GM18520 (cell line): Measurements from ENCODE around the gene SLC25A5.
"Not testable (repeated sequence)": the region's sequence is repeated elsewhere in the genome, so short reads cannot be mapped to it uniquely, and the experiment has no call there.

ENCODE experiments used
- ATAC-seq: cut with Tn5 transposase; IDR thresholded peaks from one replicate; pipeline ENCODE4 v1.9.1; 2021; ENCODE audit not compliant: unreplicated experiment

Gene SLC25A5

GRCh38 chrX:119467842-119468550 is at the start of gene SLC25A5:
TSS of gene SLC25A5 (plus strand) at chrX:119468444. CDS start at chrX:119468516, 72 bp downstream.
- ATAC-seq = peak; percentile 72

- ATAC-seq = no peak
These were observed 49.1 kb upstream of the SLC25A5 start for GRCh38 chrX:119419146-119419545.

- no peak for ATAC-seq
These were observed 48.3 kb upstream of the SLC25A5 start for GRCh38 chrX:119419898-119420297.

- ATAC-seq = no peak
These were observed 47.1 kb upstream of the SLC25A5 start for GRCh38 chrX:119421016-119421705.

- ATAC-seq = no peak
These were observed 44.6 kb upstream of the SLC25A5 start for GRCh38 chrX:119423631-119424030.

- no peak for ATAC-seq
These were observed 43.2 kb upstream of the SLC25A5 start for GRCh38 chrX:119424999-119425398.

GRCh38 chrX:119427024-119427794 is 41.0 kb upstream of the SLC25A5 start:
- ATAC-seq = no peak

GRCh38 chrX:119427795-119428185 is 40.5 kb upstream of the SLC25A5 start:
- ATAC-seq = no peak

GRCh38 chrX:119429471-119429870 is 38.8 kb upstream of the SLC25A5 start:
- no peak for ATAC-seq

GRCh38 chrX:119441295-119441694 is 26.9 kb upstream of the SLC25A5 start:
- not testable (repeated sequence) for ATAC-seq

- no peak for ATAC-seq
These were observed 26.0 kb upstream of the SLC25A5 start for GRCh38 chrX:119442286-119442685.

- no peak for ATAC-seq
These were observed 15.0 kb upstream of the SLC25A5 start for GRCh38 chrX:119453202-119453601.

- ATAC-seq = no peak
These were observed 13.0 kb upstream of the SLC25A5 start for GRCh38 chrX:119455264-119455663.

- no peak for ATAC-seq
These were observed 9.1 kb upstream of the SLC25A5 start for GRCh38 chrX:119459181-119459580.

- no peak for ATAC-seq
These were observed 2.7 kb upstream of the SLC25A5 start for GRCh38 chrX:119465555-119465954.

- no peak for ATAC-seq
These were observed 1.3 kb upstream of the SLC25A5 start for GRCh38 chrX:119466970-119467369.

- ATAC-seq = no peak
These were observed 811 bp upstream of the SLC25A5 start for GRCh38 chrX:119467433-119467832.

GRCh38 chrX:119468551-119469312 is 488 bp downstream of the SLC25A5 start:
- peak; percentile 75 for ATAC-seq

GRCh38 chrX:119469313-119469635 is 1.0 kb downstream of the SLC25A5 start:
- ATAC-seq = no peak

- ATAC-seq = no peak
These were observed 6.6 kb downstream of the SLC25A5 start for GRCh38 chrX:119474615-119475388.
